NCI-H1048 (cell line): ENCODE results near the gene GLYATL3.
"Not testable (repeated sequence)": the region's sequence is repeated elsewhere in the genome, so short reads cannot be mapped to it uniquely, and the experiment has no call there.

Experiments used
- DNase-seq: peaks from one replicate; lab custom pipeline; 2025; lab: John Stamatoyannopoulos, UW

The GLYATL3 gene

GRCh38 chr6:49499623-49500022 lies at the start of gene GLYATL3:
TSS of gene GLYATL3 (plus strand) at chr6:49499923. CDS start at chr6:49511991, 12,068 bp downstream.
- DNase-seq: no peak

- no peak for DNase-seq
Observed at GRCh38 chr6:49453221-49453620, 46.5 kb upstream of the GLYATL3 start.

DNA sequence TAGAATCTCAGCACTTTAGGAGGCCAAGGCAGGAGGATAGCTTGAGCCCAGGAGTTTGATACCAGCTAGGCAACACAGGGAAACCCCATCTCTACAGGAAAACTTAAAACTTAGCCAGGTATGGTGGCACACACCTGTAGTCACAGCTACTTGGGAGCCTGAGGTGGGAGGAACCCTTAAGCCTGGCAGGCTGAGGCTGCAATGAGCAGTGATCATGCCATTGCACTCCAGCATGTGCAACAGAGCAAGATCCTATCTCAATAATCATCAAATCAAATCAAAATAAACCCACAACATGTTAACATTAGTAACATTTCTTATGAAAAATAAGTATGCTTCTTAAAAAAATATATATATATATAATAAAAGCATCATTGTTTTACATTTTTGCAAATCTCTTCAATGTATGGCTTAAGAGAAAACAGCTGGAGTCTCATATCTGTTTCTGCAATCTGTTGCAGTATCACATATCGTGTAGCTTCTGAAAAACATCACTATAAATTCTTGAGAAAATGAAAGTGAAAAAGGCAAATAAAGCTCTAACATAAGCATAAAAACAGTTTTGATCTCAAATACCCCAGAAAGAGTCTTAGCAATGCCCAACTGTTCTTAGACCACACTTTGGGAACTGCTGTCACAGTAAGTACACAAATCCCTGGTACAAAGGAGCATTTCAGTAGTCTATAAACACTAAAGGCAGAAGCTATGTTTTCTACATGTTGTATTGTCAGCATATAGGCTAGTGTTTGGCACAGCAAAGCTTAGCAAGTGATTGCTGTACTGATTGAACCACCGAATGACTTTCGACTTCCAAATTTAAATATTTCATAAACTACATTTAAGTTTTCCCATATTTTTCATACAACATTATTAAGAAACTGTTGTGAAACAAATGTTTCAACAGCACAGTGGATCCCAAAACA lies 44.7 kb upstream of the GLYATL3 start:
- DNase-seq: no peak

DNA sequence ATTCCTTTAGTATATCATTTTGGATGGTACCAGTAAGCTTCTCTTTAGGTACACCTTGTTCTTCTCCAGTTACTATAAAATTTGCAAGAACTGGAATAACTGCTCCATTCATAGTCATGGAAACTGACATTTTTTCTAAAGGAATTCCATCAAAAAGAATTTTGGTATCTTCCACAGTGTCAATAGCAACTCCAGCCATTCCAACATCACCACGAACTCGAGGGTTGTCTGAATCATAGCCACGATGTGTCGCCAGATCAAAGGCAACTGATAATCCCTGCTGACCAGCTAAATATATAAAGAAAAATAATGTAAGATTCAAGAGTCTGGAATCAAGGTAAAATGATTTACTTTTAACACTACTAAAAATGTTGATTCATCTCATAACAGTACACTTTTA lies 42.0 kb upstream of the GLYATL3 start:
- no peak for DNase-seq

- DNase-seq: no peak
Observed at GRCh38 chr6:49462071-49462470, 37.7 kb upstream of the GLYATL3 start.

DNA sequence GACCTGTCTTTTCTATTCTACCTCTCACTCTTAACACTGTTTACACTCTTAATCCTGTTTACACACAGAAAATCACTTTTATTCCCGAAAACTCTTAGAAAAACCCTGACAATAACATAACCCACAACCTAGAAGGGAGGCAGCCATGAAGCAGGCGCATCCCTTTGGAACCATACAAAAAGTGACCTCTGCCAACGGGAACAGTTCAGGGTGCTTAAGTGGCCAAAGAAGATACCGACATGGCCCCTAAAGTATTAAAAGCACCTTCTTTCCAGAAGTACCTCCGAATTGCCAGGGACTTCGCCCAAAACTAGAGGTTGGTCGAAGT lies 37.2 kb upstream of the GLYATL3 start:
- DNase-seq: no peak

- peak; percentile 95 for DNase-seq
Observed at GRCh38 chr6:49462927-49463611, 36.7 kb upstream of the GLYATL3 start, which contains the start of the genes CENPQ and MMUT. TSS of gene CENPQ (plus strand) at chr6:49463370. CDS start at chr6:49470177, 6,807 bp downstream. TSS of gene MMUT (minus strand) at chr6:49463253. CDS start at chr6:49459466, 3,787 bp downstream.

DNA sequence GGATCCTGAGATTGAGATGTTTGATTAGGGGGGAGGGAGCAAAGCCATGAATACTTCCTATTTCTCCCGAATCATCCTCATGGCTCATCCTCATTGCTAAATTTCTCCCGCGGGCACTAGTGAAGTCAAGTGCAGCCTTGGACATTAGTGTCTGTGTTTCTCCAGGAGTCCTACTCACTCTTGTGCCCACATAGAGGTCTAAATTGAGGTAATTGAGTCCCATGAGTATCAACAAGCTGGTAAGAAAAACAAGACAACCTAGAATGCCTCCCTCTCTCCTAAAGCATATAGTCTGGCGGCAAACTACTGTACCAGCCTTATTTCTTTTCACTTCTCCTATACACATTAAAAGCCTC lies 36.1 kb upstream of the GLYATL3 start:
- DNase-seq: no peak

GRCh38 chr6:49464691-49465090 lies 35.0 kb upstream of the GLYATL3 start:
- no peak for DNase-seq

- DNase-seq: no peak
Observed at GRCh38 chr6:49468042-49468441, 31.7 kb upstream of the GLYATL3 start.

DNA sequence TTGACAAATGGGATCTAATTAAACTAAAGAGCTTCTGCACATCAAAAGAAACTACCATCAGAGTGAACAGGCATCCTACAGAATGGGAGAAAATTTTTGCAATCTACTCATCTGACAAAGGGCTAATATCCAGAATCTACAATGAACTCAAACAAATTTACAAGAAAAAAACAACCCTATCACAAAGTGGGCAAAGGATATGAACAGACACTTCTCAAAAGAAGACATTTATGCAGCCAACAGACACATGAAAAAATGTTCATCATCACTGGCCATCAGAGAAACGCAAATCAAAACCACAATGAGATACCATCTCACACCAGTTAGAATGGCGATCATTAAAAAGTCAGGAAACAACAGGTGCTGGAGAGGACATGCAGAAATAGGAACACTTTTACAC lies 23.2 kb upstream of the GLYATL3 start:
- not testable (repeated sequence) for DNase-seq

GRCh38 chr6:49479308-49479970 lies 20.3 kb upstream of the GLYATL3 start:
- no peak for DNase-seq

- not testable (repeated sequence) for DNase-seq
Observed at GRCh38 chr6:49481846-49482245, 17.9 kb upstream of the GLYATL3 start.

DNA sequence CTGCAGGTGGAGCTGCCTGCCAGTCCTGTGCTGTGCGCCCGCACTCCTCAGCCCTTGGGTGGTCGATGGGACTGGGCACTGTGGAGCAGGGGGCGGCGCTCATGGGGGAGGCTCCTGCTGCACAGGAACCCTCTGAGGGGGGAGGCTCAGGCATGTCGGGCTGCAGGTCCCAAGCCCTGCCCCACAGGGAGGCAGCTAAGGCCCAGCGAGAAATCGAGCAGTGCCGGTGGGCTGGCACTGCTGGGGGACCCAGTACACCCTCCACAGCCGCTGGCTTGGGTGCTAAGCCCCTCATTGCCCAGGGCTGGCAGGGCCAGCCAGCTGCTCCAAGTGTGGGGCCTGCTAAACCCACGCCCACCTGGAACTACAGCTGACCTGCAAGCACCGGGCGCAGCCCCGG lies 16.3 kb upstream of the GLYATL3 start:
- DNase-seq: not testable (repeated sequence)

- no peak for DNase-seq
Observed at GRCh38 chr6:49490633-49491032, 9.1 kb upstream of the GLYATL3 start.

DNA sequence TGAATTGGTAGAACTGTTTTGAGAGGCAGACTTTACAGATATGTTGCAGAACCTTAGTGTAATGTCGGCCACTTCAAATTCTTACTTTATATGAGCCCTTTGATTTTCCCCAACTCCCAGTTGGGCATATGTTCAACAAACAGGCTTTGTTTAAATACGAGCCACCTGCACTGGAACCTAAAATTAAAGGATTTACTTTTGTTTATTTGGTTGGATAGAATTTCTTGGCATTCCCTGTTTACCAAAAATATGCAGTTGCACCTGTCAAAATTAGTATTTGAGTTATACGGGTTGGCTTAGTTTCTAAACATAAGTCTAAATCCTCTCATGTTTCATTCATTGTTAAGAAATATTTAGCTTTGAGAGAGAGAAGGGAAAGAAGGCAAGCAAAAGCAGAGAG lies 2.4 kb upstream of the GLYATL3 start:
- peak; percentile 5 for DNase-seq

DNA sequence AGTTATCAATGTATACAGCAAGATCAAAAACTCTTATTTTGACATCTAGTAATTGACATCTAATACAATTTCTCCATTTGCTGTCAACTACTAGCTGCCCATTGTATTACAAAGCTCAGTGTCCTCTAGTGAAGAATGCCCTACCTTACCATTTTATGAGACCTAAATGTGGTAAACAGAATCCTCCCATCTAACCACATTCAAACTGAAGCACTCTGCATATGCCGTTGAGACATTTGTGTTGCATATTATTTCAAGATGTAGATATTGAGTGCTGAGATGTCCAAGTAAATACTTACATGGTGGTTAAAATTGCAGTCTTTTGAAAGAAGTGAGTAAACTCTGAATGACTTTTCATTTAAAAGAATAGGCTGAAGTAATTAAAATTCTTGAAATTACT lies 597 bp upstream of the GLYATL3 start:
- DNase-seq: no peak

DNA sequence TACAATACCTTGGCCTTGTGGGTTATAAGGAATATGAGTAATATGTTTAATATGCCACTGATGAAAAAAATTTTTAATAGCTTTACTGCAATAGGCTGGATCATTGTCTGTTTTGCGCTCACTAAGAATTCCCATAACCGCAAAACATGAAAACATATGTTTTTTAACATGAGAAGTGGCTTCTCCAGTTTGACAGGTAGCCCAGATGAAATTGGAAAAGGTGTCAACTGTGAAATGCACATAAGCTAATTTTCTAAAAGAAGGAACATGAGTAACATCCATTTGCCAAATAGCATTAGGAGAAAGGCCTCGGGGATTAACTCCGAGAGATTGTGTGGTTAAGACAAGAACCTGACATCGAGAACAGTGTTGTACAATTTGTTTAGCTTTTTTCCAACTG lies 4.9 kb downstream of the GLYATL3 start:
- DNase-seq: no peak

- no peak for DNase-seq
Observed at GRCh38 chr6:49506569-49507111, 6.9 kb downstream of the GLYATL3 start.

GRCh38 chr6:49509342-49509741 lies 9.6 kb downstream of the GLYATL3 start:
- DNase-seq: no peak

DNA sequence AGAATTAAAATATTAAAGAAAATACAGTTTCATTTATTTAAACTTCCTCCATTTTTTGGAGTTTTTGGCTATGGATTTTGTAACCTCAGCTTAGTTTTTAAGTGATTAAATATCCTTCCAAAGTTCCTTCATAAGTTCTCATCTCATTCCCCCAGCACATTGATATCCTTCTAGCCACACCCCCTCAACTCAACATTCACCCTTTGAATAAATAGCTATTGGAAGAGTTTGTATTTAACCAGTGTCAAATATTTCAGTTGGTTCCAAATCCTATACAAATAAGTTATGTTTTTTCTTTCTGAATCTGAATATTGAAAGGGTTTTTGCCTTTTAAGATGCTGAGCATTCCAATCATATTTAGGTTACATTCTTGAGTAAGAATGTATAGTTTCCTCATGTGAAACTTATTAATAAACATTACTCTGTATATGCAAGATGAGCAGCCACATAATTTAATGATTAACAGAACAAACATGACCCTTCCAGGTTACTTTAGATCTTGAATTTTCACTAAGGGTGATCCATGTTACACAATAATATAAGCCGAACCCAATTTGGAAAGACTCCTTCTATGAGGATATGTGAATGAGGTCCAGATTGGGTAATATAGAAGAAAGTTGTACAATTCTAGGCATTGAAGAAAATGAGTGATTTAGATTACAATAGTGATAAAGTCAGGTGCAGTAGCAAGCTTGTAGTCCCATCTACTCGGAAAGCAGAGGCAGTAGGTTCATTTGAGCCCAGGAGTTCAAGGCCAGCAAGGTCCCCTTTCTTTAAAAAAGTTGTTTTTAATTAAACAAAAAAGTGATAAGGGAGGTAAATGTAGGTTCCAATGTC lies 13.6 kb downstream of the GLYATL3 start:
- DNase-seq: no peak
